H1 (cell line): ENCODE results near the gene BRPF1. TPM values are rescaled to one million over a fixed set of nuclear protein-coding genes. Genes with fewer than 3 reads are reported as not detected.

Source experiments
- ASH2L ChIP-seq: fragments of 200-600, 300-600 bp; sonication (generic); IDR thresholded peaks from one replicate; pipeline ENCODE4 v1.7.1; 2017; ENCODE audit warnings: low read length
- CHD1 ChIP-seq: IDR thresholded peaks from 2 replicates; pipeline ENCODE4 v1.6.1; 2012; ENCODE audit warnings: low read depth, low read length, improper control_type of control experiment
- EZH2 ChIP-seq: fragments of 200-600 bp; sonication (generic); IDR thresholded peaks from 2 replicates; pipeline ENCODE4 v1.7.1; 2012; ENCODE audit warnings: low read depth, mild to moderate bottlenecking, moderate library complexity, low read length, inconsistent platforms; ENCODE audit not compliant: severe bottlenecking
- FOSL1 ChIP-seq: IDR thresholded peaks from 2 replicates; pipeline ENCODE4 v1.6.1; 2011; ENCODE audit warnings: mild to moderate bottlenecking, low read depth, low read length, moderate library complexity; ENCODE audit not compliant: insufficient read depth
- NANOG ChIP-seq: IDR thresholded peaks from 2 replicates; pipeline ENCODE4 v1.6.1; 2011; ENCODE audit warnings: low read length, low read depth, mild to moderate bottlenecking, inconsistent platforms; ENCODE audit not compliant: insufficient read depth, poor library complexity, severe bottlenecking
- RFX5 ChIP-seq: IDR thresholded peaks from 2 replicates; pipeline ENCODE4 v1.6.1; 2011; ENCODE audit warnings: low read depth, low read length, improper control_type of control experiment, borderline replicate concordance
- SIN3A ChIP-seq, 2 experiments: IDR thresholded peaks in 1 of 2; conservative IDR thresholded peaks in 1 of 2; 2 replicates each; pipeline ENCODE4 v1.6.1; 2011 to 2012; ENCODE audit warnings: low read length in 2 of 2, improper control_type of control experiment in 1 of 2, low read depth in 1 of 2, mild to moderate bottlenecking in 1 of 2
- SIX5 ChIP-seq: IDR thresholded peaks from 2 replicates; pipeline ENCODE4 v1.6.1; 2011; ENCODE audit warnings: mild to moderate bottlenecking, low read depth, low read length
- polyA plus RNA-seq, 7 experiments: library from polyadenylated mRNA; depleted of rRNA in 3 of 7; stranded (reverse) in 5 of 7; unstranded in 2 of 7; fragments of >200 nt in 5 of 7; fragments of 200-250 nt in 2 of 7; gene quantifications; 1 replicate in 5 of 7; 2 replicates in 1 of 7; 4 replicates in 1 of 7; pipeline versions ENCODE4 v1.2.1 to v1.2.3, GENCODE V29; 2011 to 2013; ENCODE audit warnings: missing spikeins in 2 of 7, mixed read lengths in 2 of 7
- total RNA-seq: library from RNA; stranded (reverse); fragmentation: NEBNext Ultra II Directional; extraction: Animal tissue kit (Norgen Biotek cat#: 25700); gene quantifications from 2 replicates; pipeline ENCODE4 v1.2.1, GENCODE V29; 2021
- TF ChIP-seq, protein P1 (sequence below): fragments of 300-600 bp; sonication (generic); IDR thresholded peaks from 2 replicates; pipeline ENCODE4 v1.7.1; 2012; ENCODE audit warnings: low read length, moderate library complexity, mild to moderate bottlenecking, inconsistent platforms; ENCODE audit not compliant: insufficient replicate concordance

The BRPF1 gene
- total and polyA plus RNA-seq, 2 of the 8 experiments (the other 6 are each of a cell fraction or from before 2014, with no cell fraction given) = 11.3 to 21.7 TPM

DNA sequence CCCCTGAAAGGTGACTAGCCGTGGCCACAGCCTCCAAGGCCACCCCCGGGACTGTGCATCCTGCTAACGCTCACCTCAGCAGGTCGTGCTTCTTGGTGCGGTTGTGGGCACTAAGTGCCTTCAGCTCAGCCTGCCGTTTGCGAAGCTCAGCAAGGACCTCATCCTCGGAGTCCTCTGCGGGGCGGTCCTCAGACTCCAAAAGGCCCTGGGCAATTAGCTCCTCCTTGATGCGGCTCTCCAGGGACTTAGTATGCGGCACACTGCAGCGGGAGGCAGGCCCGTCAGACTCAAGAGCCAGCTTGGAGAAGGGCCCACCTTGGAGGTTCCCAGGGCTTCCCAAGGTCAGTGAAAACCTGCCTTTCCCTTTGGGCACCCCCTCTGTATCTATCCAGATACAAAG, 52.4 kb downstream of the BRPF1 start (continued):
- TF ChIP-seq, protein P1, sequence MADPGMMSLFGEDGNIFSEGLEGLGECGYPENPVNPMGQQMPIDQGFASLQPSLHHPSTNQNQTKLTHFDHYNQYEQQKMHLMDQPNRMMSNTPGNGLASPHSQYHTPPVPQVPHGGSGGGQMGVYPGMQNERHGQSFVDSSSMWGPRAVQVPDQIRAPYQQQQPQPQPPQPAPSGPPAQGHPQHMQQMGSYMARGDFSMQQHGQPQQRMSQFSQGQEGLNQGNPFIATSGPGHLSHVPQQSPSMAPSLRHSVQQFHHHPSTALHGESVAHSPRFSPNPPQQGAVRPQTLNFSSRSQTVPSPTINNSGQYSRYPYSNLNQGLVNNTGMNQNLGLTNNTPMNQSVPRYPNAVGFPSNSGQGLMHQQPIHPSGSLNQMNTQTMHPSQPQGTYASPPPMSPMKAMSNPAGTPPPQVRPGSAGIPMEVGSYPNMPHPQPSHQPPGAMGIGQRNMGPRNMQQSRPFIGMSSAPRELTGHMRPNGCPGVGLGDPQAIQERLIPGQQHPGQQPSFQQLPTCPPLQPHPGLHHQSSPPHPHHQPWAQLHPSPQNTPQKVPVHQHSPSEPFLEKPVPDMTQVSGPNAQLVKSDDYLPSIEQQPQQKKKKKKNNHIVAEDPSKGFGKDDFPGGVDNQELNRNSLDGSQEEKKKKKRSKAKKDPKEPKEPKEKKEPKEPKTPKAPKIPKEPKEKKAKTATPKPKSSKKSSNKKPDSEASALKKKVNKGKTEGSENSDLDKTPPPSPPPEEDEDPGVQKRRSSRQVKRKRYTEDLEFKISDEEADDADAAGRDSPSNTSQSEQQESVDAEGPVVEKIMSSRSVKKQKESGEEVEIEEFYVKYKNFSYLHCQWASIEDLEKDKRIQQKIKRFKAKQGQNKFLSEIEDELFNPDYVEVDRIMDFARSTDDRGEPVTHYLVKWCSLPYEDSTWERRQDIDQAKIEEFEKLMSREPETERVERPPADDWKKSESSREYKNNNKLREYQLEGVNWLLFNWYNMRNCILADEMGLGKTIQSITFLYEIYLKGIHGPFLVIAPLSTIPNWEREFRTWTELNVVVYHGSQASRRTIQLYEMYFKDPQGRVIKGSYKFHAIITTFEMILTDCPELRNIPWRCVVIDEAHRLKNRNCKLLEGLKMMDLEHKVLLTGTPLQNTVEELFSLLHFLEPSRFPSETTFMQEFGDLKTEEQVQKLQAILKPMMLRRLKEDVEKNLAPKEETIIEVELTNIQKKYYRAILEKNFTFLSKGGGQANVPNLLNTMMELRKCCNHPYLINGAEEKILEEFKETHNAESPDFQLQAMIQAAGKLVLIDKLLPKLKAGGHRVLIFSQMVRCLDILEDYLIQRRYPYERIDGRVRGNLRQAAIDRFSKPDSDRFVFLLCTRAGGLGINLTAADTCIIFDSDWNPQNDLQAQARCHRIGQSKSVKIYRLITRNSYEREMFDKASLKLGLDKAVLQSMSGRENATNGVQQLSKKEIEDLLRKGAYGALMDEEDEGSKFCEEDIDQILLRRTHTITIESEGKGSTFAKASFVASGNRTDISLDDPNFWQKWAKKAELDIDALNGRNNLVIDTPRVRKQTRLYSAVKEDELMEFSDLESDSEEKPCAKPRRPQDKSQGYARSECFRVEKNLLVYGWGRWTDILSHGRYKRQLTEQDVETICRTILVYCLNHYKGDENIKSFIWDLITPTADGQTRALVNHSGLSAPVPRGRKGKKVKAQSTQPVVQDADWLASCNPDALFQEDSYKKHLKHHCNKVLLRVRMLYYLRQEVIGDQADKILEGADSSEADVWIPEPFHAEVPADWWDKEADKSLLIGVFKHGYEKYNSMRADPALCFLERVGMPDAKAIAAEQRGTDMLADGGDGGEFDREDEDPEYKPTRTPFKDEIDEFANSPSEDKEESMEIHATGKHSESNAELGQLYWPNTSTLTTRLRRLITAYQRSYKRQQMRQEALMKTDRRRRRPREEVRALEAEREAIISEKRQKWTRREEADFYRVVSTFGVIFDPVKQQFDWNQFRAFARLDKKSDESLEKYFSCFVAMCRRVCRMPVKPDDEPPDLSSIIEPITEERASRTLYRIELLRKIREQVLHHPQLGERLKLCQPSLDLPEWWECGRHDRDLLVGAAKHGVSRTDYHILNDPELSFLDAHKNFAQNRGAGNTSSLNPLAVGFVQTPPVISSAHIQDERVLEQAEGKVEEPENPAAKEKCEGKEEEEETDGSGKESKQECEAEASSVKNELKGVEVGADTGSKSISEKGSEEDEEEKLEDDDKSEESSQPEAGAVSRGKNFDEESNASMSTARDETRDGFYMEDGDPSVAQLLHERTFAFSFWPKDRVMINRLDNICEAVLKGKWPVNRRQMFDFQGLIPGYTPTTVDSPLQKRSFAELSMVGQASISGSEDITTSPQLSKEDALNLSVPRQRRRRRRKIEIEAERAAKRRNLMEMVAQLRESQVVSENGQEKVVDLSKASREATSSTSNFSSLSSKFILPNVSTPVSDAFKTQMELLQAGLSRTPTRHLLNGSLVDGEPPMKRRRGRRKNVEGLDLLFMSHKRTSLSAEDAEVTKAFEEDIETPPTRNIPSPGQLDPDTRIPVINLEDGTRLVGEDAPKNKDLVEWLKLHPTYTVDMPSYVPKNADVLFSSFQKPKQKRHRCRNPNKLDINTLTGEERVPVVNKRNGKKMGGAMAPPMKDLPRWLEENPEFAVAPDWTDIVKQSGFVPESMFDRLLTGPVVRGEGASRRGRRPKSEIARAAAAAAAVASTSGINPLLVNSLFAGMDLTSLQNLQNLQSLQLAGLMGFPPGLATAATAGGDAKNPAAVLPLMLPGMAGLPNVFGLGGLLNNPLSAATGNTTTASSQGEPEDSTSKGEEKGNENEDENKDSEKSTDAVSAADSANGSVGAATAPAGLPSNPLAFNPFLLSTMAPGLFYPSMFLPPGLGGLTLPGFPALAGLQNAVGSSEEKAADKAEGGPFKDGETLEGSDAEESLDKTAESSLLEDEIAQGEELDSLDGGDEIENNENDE = no peak
- TF ChIP-seq FOSL1 = no peak
- no peak for TF ChIP-seq CHD1
- no peak for TF ChIP-seq RFX5
- no peak for TF ChIP-seq EZH2
- no peak for TF ChIP-seq SIN3A (conservative IDR thresholded peaks at IDR 0.05 in 1 of 2, IDR thresholded peaks at IDR 0.05 in 1 of 2; ENCODE audit: low read depth in 1 of 2, low read length in 2 of 2)
- no peak for TF ChIP-seq NANOG
- no peak for TF ChIP-seq SIX5
- no peak for TF ChIP-seq ASH2L
